ENCODE measurements around the gene NABP2.
"Not testable (repeated sequence)": the region's sequence is repeated elsewhere in the genome, so short reads cannot be mapped to it uniquely, and the experiment has no call there.

The NABP2 gene

GRCh38 chr12:56266068-56266692, 42.0 kb downstream of the NABP2 start:
- H3K27ac ChIP-seq (ENCODE audit: low read length) = not testable (repeated sequence)
- H3K9ac ChIP-seq (ENCODE audit: low read depth, low read length) = peak overlapping the region; percentile 84; the same call in 1 of the 2 replicates

DNA sequence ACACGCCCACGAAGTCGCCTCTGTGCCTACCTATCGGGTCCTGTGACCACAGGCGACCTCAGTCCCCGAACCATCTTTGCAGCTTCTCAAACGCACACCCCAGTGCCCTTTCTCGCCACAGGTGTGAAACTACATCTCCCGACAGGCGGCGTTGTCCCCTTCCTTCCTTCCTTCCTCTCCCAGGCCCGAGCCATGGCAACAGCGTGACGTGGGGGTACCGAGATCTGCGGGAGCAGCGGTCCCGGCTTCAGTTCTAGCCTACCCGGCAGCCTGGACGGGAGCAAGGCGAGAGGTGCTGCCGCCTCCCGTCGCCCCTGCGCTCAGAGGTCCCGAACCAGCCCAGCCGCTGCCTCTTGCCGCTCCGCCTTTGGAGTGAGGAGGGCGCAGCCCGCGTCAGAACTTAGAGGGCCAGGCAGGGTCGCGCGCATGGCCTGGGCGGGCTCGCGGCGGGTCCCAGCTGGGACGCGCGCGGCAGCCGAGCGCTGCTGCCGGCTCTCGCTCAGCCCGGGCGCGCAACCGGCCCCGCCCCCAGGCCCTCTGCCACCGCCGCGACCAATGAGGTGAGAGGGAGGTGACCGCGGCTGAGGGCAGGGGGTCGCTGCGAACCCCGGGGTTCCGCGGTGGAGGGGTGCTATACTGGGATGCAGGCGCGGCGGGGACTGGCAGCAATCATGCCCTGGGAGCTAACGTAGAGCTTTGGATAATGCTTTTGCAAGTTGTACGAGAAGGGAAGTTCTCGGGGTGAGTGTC, 42.7 kb downstream of the NABP2 start, which contains the start of gene COQ10A:
Gene COQ10A, plus strand, starts transcription at position 250 of the 750 bp plus-strand sequence. Its CDS starts 177 bp downstream, at position 427.
- peak within 1 kb of the TSS; percentile 84; the same call in 1 of the 2 replicates for H3K9ac ChIP-seq (ENCODE audit: low read depth, low read length)
- peaks cover 28% of the 10 kb centered on the region for H3K36me3 ChIP-seq (ENCODE audit: insufficient read depth, low read depth, low read length)
- peak within 1 kb of the TSS; percentile 96 for H3K4me3 ChIP-seq (ENCODE audit: low read length)
- no peaks in the 10 kb centered on the region for H3K27me3 ChIP-seq (ENCODE audit: insufficient read depth, low read length)
- no peak within 1 kb of the TSS for H3K27ac ChIP-seq (ENCODE audit: low read length)
- peaks cover 4% of the 10 kb centered on the region; the same call in 1 of the 2 replicates for H3K4me1 ChIP-seq (ENCODE audit: insufficient read depth, low read length)
- H3K9me3 ChIP-seq (ENCODE audit: insufficient read depth, low read depth, low read length) = no peaks in the 10 kb centered on the region

More at GRCh38 chr12:56266068-56266692, 42.0 kb downstream of the NABP2 start:
- Histone ChIP-seq H3K4me3 (ENCODE audit: low read length) (peak overlapping the region; percentile 96), H3K36me3 (ENCODE audit: insufficient read depth, low read depth, low read length) (peaks cover 21% of the 10 kb centered on the region)
- H3K27me3 ChIP-seq (ENCODE audit: insufficient read depth, low read length); H3K4me1 ChIP-seq (ENCODE audit: insufficient read depth, low read length); H3K9me3 ChIP-seq (ENCODE audit: insufficient read depth, low read depth, low read length): not testable (repeated sequence)

GRCh38 chr12:56267443-56268071, 43.4 kb downstream of the NABP2 start:
- H3K9ac ChIP-seq (ENCODE audit: low read depth, low read length) = peak overlapping the region; percentile 84; the same call in 1 of the 2 replicates
- peaks cover 4% of the 10 kb centered on the region; the same call in 1 of the 2 replicates for H3K4me1 ChIP-seq (ENCODE audit: insufficient read depth, low read length)
- no peaks in the 10 kb centered on the region for H3K27me3 ChIP-seq (ENCODE audit: insufficient read depth, low read length)
- H3K27ac ChIP-seq (ENCODE audit: low read length) = no peak overlapping the region
- H3K36me3 ChIP-seq (ENCODE audit: insufficient read depth, low read depth, low read length) = peaks cover 35% of the 10 kb centered on the region
- no peaks in the 10 kb centered on the region for H3K9me3 ChIP-seq (ENCODE audit: insufficient read depth, low read depth, low read length)
- peak overlapping the region; percentile 96 for H3K4me3 ChIP-seq (ENCODE audit: low read length)

DNA sequence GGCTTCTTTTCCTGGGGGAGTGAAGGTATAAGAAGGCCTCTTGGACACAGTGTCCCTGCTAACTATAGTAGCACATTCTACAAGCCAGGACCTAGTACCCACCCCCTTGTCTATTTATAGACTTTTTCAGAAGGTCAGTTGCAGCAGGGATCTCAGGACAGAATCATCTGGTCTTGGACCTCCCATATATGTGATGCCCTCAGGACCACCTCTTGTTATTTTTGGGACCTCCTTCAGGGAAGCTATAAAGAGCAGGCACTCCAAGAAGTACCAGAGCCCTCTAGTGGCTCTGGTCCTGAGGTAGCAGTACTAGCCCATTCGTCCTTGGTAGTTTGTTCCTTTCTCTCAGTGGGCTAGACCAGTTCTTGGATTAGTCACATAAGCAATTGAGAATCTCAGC, 46.9 kb downstream of the NABP2 start:
- no peak overlapping the region for H3K4me3 ChIP-seq (ENCODE audit: low read length)
- H3K36me3 ChIP-seq (ENCODE audit: insufficient read depth, low read depth, low read length) = peaks cover 68% of the 10 kb centered on the region
- H3K4me1 ChIP-seq (ENCODE audit: insufficient read depth, low read length) = peaks cover 4% of the 10 kb centered on the region; the same call in 1 of the 2 replicates
- H3K9me3 ChIP-seq (ENCODE audit: insufficient read depth, low read depth, low read length) = no peaks in the 10 kb centered on the region
- H3K27ac ChIP-seq (ENCODE audit: low read length) = no peak overlapping the region
- no peaks in the 10 kb centered on the region for H3K27me3 ChIP-seq (ENCODE audit: insufficient read depth, low read length)
- H3K9ac ChIP-seq (ENCODE audit: low read depth, low read length) = no peak overlapping the region

DNA sequence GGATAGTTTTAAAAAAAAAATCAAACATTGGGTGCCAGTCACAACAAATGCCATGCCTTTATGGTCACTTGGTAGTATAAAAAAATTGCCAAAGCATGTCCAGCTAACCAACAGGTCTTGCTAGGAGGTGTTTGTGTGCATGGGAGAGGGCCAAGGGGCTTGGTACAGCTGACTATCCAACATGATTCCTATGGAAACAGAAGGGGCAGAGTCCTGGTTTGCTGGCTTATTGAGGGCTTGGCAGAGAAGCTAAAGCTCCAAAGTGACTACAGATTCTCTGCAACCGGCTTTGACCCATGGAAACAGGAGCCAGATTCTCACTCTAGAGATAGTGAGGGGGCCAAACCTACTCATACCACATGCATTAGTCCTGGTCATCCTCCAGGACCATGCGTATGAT, 48.3 kb downstream of the NABP2 start:
- not testable (repeated sequence) for H3K27me3 ChIP-seq (ENCODE audit: insufficient read depth, low read length); H3K9ac ChIP-seq (ENCODE audit: low read depth, low read length); H3K4me3 ChIP-seq (ENCODE audit: low read length); H3K27ac ChIP-seq (ENCODE audit: low read length); H3K9me3 ChIP-seq (ENCODE audit: insufficient read depth, low read depth, low read length); H3K4me1 ChIP-seq (ENCODE audit: insufficient read depth, low read length)
- H3K36me3 ChIP-seq (ENCODE audit: insufficient read depth, low read depth, low read length) = peaks cover 78% of the 10 kb centered on the region

- Histone ChIP-seq H3K9me3 (ENCODE audit: insufficient read depth, low read depth, low read length) (no peaks in the 10 kb centered on the region), H3K9ac (ENCODE audit: low read depth, low read length) (no peak overlapping the region), H3K27ac (ENCODE audit: low read length) (no peak overlapping the region), H3K36me3 (ENCODE audit: insufficient read depth, low read depth, low read length) (peaks cover 93% of the 10 kb centered on the region), H3K27me3 (ENCODE audit: insufficient read depth, low read length) (no peaks in the 10 kb centered on the region), H3K4me3 (ENCODE audit: low read length) (no peak overlapping the region), H3K4me1 (ENCODE audit: insufficient read depth, low read length) (no peaks in the 10 kb centered on the region)
Measured at GRCh38 chr12:56274299-56274698, 50.2 kb downstream of the NABP2 start.

GRCh38 chr12:56278905-56279304, 54.8 kb downstream of the NABP2 start:
- no peaks in the 10 kb centered on the region for H3K27me3 ChIP-seq (ENCODE audit: insufficient read depth, low read length)
- H3K9me3 ChIP-seq (ENCODE audit: insufficient read depth, low read depth, low read length) = no peaks in the 10 kb centered on the region
- no peak overlapping the region for H3K27ac ChIP-seq (ENCODE audit: low read length)
- peaks cover 94% of the 10 kb centered on the region for H3K36me3 ChIP-seq (ENCODE audit: insufficient read depth, low read depth, low read length)
- no peak overlapping the region for H3K4me3 ChIP-seq (ENCODE audit: low read length)
- no peak overlapping the region for H3K9ac ChIP-seq (ENCODE audit: low read depth, low read length)
- no peaks in the 10 kb centered on the region for H3K4me1 ChIP-seq (ENCODE audit: insufficient read depth, low read length)
